Thyroid gland (tissue), 4 donors: ENCODE results near the gene TUFT1.

ENCODE experiments used
- CTCF ChIP-seq, 6 experiments: fragments of 200-600 bp in 3 of 6; fragments of 450-650 bp in 3 of 6; sonication (generic) in 3 of 6; IDR thresholded peaks; one replicate each; pipeline ENCODE4 v1.5.1; 2016 to 2019; ENCODE audit warnings: antibody characterized with exemption in 6 of 6, mild to moderate bottlenecking in 2 of 6, inconsistent platforms in 1 of 6, moderate library complexity in 1 of 6
- POLR2A ChIP-seq, 2 donors: fragments of 450-650 bp; IDR thresholded peaks; one replicate each; pipeline ENCODE4 v1.6.1; 2017; ENCODE audit warnings: antibody characterized with exemption in 2 of 2, mild to moderate bottlenecking in 2 of 2, moderate library complexity in 1 of 2

- no peak for TF ChIP-seq CTCF (IDR thresholded peaks at IDR 0.05)
- no peak for TF ChIP-seq POLR2A (IDR thresholded peaks at IDR 0.05)
These were observed 81.2 kb downstream of the TUFT1 start for GRCh38 chr1:151621351-151621750.
